SH-SY5Y (cell line): ENCODE results near the gene RAD51.

Experiments
- GATA2 ChIP-seq: IDR thresholded peaks from 2 replicates; pipeline ENCODE4 v1.6.1; 2011; ENCODE audit warnings: mild to moderate bottlenecking, low read depth, low read length
- GATA3 ChIP-seq: IDR thresholded peaks from 2 replicates; pipeline ENCODE4 v1.6.1; 2011; ENCODE audit warnings: low read depth, mild to moderate bottlenecking, low read length, moderate library complexity

The RAD51 gene

GRCh38 chr15:40694688-40695468, at the start of gene RAD51:
Gene RAD51 (plus strand): TSS chr15:40695174. CDS start chr15:40698759, 3,585 bp downstream.
- TF ChIP-seq GATA3, result no peak
- no peak for TF ChIP-seq GATA2

GRCh38 chr15:40647523-40647922, 47.5 kb upstream of the RAD51 start:
- TF ChIP-seq GATA3 (no peak), GATA2 (no peak)

GRCh38 chr15:40650479-40650878, 44.5 kb upstream of the RAD51 start:
- no peak for TF ChIP-seq GATA2
- no peak for TF ChIP-seq GATA3

- no peak for TF ChIP-seq GATA2
- no peak for TF ChIP-seq GATA3
Measured at GRCh38 chr15:40660686-40661085, 34.3 kb upstream of the RAD51 start.

GRCh38 chr15:40664909-40665308, 30.1 kb upstream of the RAD51 start:
- TF ChIP-seq GATA3 (no peak), GATA2 (no peak)

- no peak for TF ChIP-seq GATA3
- no peak for TF ChIP-seq GATA2
Measured at GRCh38 chr15:40680151-40680550, 14.8 kb upstream of the RAD51 start.

GRCh38 chr15:40684381-40684780, 10.6 kb upstream of the RAD51 start:
- TF ChIP-seq GATA3 (no peak), GATA2 (no peak)

GRCh38 chr15:40685376-40685775, 9.6 kb upstream of the RAD51 start:
- TF ChIP-seq GATA3 (no peak), GATA2 (no peak)

- no peak for TF ChIP-seq GATA2
- TF ChIP-seq GATA3, result no peak
Measured at GRCh38 chr15:40688932-40689799, 5.8 kb upstream of the RAD51 start.

GRCh38 chr15:40691737-40692136, 3.2 kb upstream of the RAD51 start:
- TF ChIP-seq GATA2 (no peak), GATA3 (no peak)

GRCh38 chr15:40693904-40694687, 878 bp upstream of the RAD51 start:
- no peak for TF ChIP-seq GATA3
- no peak for TF ChIP-seq GATA2

- TF ChIP-seq GATA3, result no peak
- TF ChIP-seq GATA2, result no peak
Measured at GRCh38 chr15:40695469-40695890, 506 bp downstream of the RAD51 start.

GRCh38 chr15:40696228-40696627, 1.3 kb downstream of the RAD51 start:
- TF ChIP-seq GATA3, result no peak
- no peak for TF ChIP-seq GATA2

GRCh38 chr15:40697916-40698315, 2.9 kb downstream of the RAD51 start:
- no peak for TF ChIP-seq GATA2
- TF ChIP-seq GATA3, result no peak
